ENCODE results near the gene MPND. TPM values are rescaled to one million over a fixed set of nuclear protein-coding genes. Genes with fewer than 3 reads are reported as not detected.
A peak's percentile ranks its signal among the peaks of the same experiment; 100 is the strongest.

The MPND gene
- polyA plus RNA-seq, 1 of the 3 experiments (the other 2 are of a cell fraction) = 21.3 TPM

GRCh38 chr19:4320419-4320818 is 22.9 kb upstream of the MPND start:
- ChIA-PET POLR2A (interaction anchor here (0.6 to 1.2 kb wide), 2 partner anchors 23 to 247 kb away, joined by 3 to 5 read pairs; partner anchors contain the start of gene MPND), CTCF (interaction anchor here (1.8 to 2.4 kb wide), 3 partner anchors 16 to 53 kb away, joined by 7 to 13 read pairs (median 8); partner anchors contain the start of gene FSD1)
- WGBS (ENCODE audit: low lambda C conversion rate) = 90% methylated on average over 2 of the region's 2 CpGs

GRCh38 chr19:4322942-4323665 is 20.3 kb upstream of the MPND start:
- Histone ChIP-seq H3K9ac (no peak overlapping the region), H4K20me1 (ENCODE audit: insufficient read depth) (no peaks in the 10 kb centered on the region), H3F3A (replicated peaks; ENCODE audit: insufficient read depth) (peaks cover 6% of the 10 kb centered on the region), H3K36me3 (replicated peaks in 1 of 2; ENCODE audit: control insufficient read depth in 1 of 2, insufficient read depth in 2 of 2, low read length in 1 of 2) (peaks cover 9 to 11% of the 10 kb centered on the region in 2 experiments), H3K79me2 (ENCODE audit: insufficient read depth) (no peaks in the 10 kb centered on the region), H3K27me3 (ENCODE audit: insufficient read depth) (no peaks in the 10 kb centered on the region), H3K9me3 (no peaks in the 10 kb centered on the region), H3K4me2 (no peak overlapping the region), H2AFZ (ENCODE audit: low read depth) (no peak overlapping the region), H3K9me2 (no peaks in the 10 kb centered on the region), H3K4me1 (ENCODE audit: control insufficient read depth in 1 of 2, insufficient read depth in 2 of 2, low read depth in 1 of 2, low read length in 1 of 2) (peaks cover 0 to 14% of the 10 kb centered on the region in 2 experiments; a peak in 2 of 4 replicates), H3K27ac (ENCODE audit: low read depth in 2 of 2, low read length in 1 of 2) (no peak overlapping the region), H3K4me3 (ENCODE audit: low read depth in 2 of 2, low read length in 1 of 2) (no peak overlapping the region)
- DNase-seq = no peak
- WGBS (ENCODE audit: low lambda C conversion rate) = 80% methylated on average over 5 of the region's 37 CpGs
- ChIA-PET CTCF (interaction anchor here (0.9 to 2.4 kb wide), 2 partner anchors 19 to 20 kb away, joined by 3 to 7 read pairs; partner anchors contain the start of gene FSD1), POLR2A (interaction anchor here (0.6 to 1.5 kb wide), 6 partner anchors 10 to 46 kb away, joined by 3 to 5 read pairs (median 3); partner anchors contain the start of gene MPND)
- TF ChIP-seq CTCF (IDR thresholded peaks at IDR 0.05) = no peak
- TF ChIP-seq RCOR1 (IDR thresholded peaks at IDR 0.05; ENCODE audit: low read length) = no peak
- no peak for TF ChIP-seq TEAD4 (IDR thresholded peaks at IDR 0.05; ENCODE audit: borderline replicate concordance, insufficient read depth)
- TF ChIP-seq MAX (IDR thresholded peaks at IDR 0.05; ENCODE audit: low read depth) = no peak
- no peak for TF ChIP-seq MXI1 (IDR thresholded peaks at IDR 0.05; ENCODE audit: low read depth, low read length)
- no peak for TF ChIP-seq USF2 (IDR thresholded peaks at IDR 0.05; ENCODE audit: borderline replicate concordance, low read depth, low read length)
- no peak for TF ChIP-seq JUND (IDR thresholded peaks at IDR 0.05)
- no peak for TF ChIP-seq TAF1 (IDR thresholded peaks at IDR 0.05; ENCODE audit: borderline replicate concordance, low read depth, low read length)
- TF ChIP-seq TCF12 (IDR thresholded peaks at IDR 0.05) = no peak
- TF ChIP-seq NFIC (IDR thresholded peaks at IDR 0.05; ENCODE audit: borderline replicate concordance) = no peak
- no peak for TF ChIP-seq RXRA (IDR thresholded peaks at IDR 0.05; ENCODE audit: borderline replicate concordance, low read depth)
- TF ChIP-seq IRF3 (IDR thresholded peaks at IDR 0.05; ENCODE audit: low read depth, low read length) = no peak
- no peak for TF ChIP-seq GABPA (IDR thresholded peaks at IDR 0.05; ENCODE audit: low read depth)
- no peak for TF ChIP-seq SMC3 (IDR thresholded peaks at IDR 0.05; ENCODE audit: low read depth, low read length)
- no peak for TF ChIP-seq FOXM1 (IDR thresholded peaks at IDR 0.05; ENCODE audit: low read depth)
- TF ChIP-seq FOSL2 (IDR thresholded peaks at IDR 0.05; ENCODE audit: borderline replicate concordance, low read depth) = no peak
- no peak for TF ChIP-seq MEF2A (IDR thresholded peaks at IDR 0.05; ENCODE audit: borderline replicate concordance, low read depth)
- no peak for TF ChIP-seq ZBTB33 (IDR thresholded peaks at IDR 0.05; ENCODE audit: borderline replicate concordance, low read depth)
- no peak for TF ChIP-seq PBX3 (IDR thresholded peaks at IDR 0.05)

More at GRCh38 chr19:4320419-4320818, 22.9 kb upstream of the MPND start:
- H3K4me1 ChIP-seq (ENCODE audit: control insufficient read depth in 1 of 2, insufficient read depth in 2 of 2, low read depth in 1 of 2, low read length in 1 of 2) = no peaks in the 10 kb centered on the region
- no peak overlapping the region for H3K4me2 ChIP-seq
- peak; percentile 2 for DNase-seq
- H3K79me2 ChIP-seq (ENCODE audit: insufficient read depth) = no peaks in the 10 kb centered on the region
- H3K27ac ChIP-seq (ENCODE audit: low read depth in 2 of 2, low read length in 1 of 2) = no peak overlapping the region
- no peaks in the 10 kb centered on the region for H3K9me2 ChIP-seq
- H3K4me3 ChIP-seq (ENCODE audit: low read depth in 2 of 2, low read length in 1 of 2) = no peak overlapping the region
- no peaks in the 10 kb centered on the region for H3F3A ChIP-seq (replicated peaks; ENCODE audit: insufficient read depth)
- no peak overlapping the region for H2AFZ ChIP-seq (ENCODE audit: low read depth)
- TF ChIP-seq TCF12 (IDR thresholded peaks at IDR 0.05) (no peak), TEAD4 (IDR thresholded peaks at IDR 0.05; ENCODE audit: borderline replicate concordance, insufficient read depth) (no peak)
- no peaks in the 10 kb centered on the region for H4K20me1 ChIP-seq (ENCODE audit: insufficient read depth)
- no peaks in the 10 kb centered on the region for H3K27me3 ChIP-seq (ENCODE audit: insufficient read depth)
- no peak overlapping the region for H3K9ac ChIP-seq
- peaks cover 10 to 16% of the 10 kb centered on the region in 2 experiments for H3K36me3 ChIP-seq (replicated peaks in 1 of 2; ENCODE audit: control insufficient read depth in 1 of 2, insufficient read depth in 2 of 2, low read length in 1 of 2)
- H3K9me3 ChIP-seq = no peaks in the 10 kb centered on the region
